ENCODE results near the gene CCDC88B. TPM values are rescaled to one million over a fixed set of nuclear protein-coding genes. Genes with fewer than 3 reads are reported as not detected.

CCDC88B gene
- total RNA-seq, 1 experiment from 2014 or later = 11.2 TPM

DNA sequence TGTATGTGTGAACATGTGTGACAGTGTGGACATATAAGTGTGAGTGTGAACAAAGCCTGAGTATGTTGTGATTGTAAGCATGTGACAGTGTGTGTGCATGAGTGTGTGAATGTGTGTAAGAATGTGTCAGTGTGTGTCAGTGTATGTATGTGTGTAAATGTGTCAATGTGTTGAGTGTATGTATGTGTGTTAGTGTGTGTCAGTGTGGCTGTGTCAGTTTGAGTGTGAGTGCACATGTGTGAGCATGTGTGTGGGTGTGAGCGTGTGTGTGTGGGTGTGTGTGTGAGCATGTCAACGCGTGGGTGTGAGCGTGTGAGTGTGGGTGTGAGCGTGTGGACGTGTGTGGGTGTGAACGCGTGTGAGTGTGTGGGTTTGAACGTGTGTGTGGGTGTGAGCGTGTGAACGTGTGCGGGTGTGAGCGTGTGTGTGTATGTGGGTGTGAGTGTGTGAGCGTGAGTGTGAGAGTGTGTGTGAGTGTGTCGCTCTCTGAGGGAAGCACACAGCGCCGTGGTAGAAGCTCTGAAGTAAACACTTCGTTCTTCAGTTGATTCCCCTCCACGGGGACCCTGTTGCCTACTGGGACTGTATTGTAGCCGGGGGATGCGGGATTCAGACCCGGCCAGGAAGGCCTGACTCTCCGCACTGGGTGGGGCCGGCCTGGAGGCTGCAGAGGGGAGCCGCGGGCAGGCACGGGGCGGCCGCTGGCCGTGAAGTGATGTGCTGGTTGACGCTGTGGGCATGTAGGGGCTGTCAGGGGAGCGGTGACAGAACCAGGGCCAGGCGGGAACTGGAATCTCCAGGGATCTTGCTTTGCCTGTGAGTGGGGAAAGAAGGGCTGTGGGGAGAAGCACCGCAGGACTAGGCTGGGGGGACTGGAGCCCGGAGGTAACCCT is 40.1 kb downstream of the CCDC88B start:
- Mint-ChIP-seq H3K27me3 (ENCODE audit: low read depth) (peaks cover 6% of the 10 kb centered on the region), H3K27ac (no peak overlapping the region), H3K4me1 (no peaks in the 10 kb centered on the region), H3K4me3 (no peak overlapping the region), H3K9me3 (no peaks in the 10 kb centered on the region), H3K36me3 (ENCODE audit: insufficient read depth in 1 of 3, low read depth in 3 of 3) (no peaks in the 10 kb centered on the region)
- H3K4ac ChIP-seq (ENCODE audit: low read depth, low read length) = no peak overlapping the region
- H2BK20ac ChIP-seq (ENCODE audit: low read depth, low read length, poor library complexity, severe bottlenecking) = no peak overlapping the region
- no peak overlapping the region for H4K91ac ChIP-seq (ENCODE audit: insufficient read length, low read depth, low read length)
- no peaks in the 10 kb centered on the region for H3K4me1 ChIP-seq (ENCODE audit: insufficient read depth, low read length)
- H3K9me3 ChIP-seq (ENCODE audit: control insufficient read depth, low read depth, low read length) = no peaks in the 10 kb centered on the region
- H2BK120ac ChIP-seq (ENCODE audit: low read depth, low read length, poor library complexity, severe bottlenecking) = no peak overlapping the region
- H4K20me1 ChIP-seq (ENCODE audit: control insufficient read depth, insufficient read depth, insufficient read length) = no peaks in the 10 kb centered on the region
- no peak overlapping the region for H3T11ph ChIP-seq (ENCODE audit: low read length)
- no peak overlapping the region for H3K9ac ChIP-seq (ENCODE audit: extremely low read depth, insufficient read length, low read length)
- no peak for DNase-seq
- no peak for TF ChIP-seq CTCF (conservative IDR thresholded peaks at IDR 0.05)
- H2AK5ac ChIP-seq (ENCODE audit: insufficient read length, low read length) = no peak overlapping the region
- H3K23me2 ChIP-seq (ENCODE audit: insufficient read length, low read depth, low read length, poor library complexity, severe bottlenecking) = no peaks in the 10 kb centered on the region
- H4K5ac ChIP-seq (ENCODE audit: insufficient read length, low read depth, low read length) = no peak overlapping the region
- no peak overlapping the region for H4K8ac ChIP-seq (replicated peaks; ENCODE audit: insufficient read length, low read depth, low read length)
- no peak overlapping the region for H3K4me2 ChIP-seq (ENCODE audit: insufficient read depth, insufficient read length, low read length)
- H3K79me2 ChIP-seq (ENCODE audit: insufficient read depth, low read length) = no peaks in the 10 kb centered on the region
- H3K23ac ChIP-seq (ENCODE audit: insufficient read length, low read depth, low read length) = no peak overlapping the region
- no peak overlapping the region for H3K14ac ChIP-seq (ENCODE audit: insufficient read depth, low read length)
- no peak overlapping the region for H2BK5ac ChIP-seq (ENCODE audit: insufficient read length, low read length)
- H2AFZ ChIP-seq (ENCODE audit: low read length) = no peak overlapping the region
- H3K27me3 ChIP-seq (ENCODE audit: insufficient read depth, low read length) = no peaks in the 10 kb centered on the region
- H2BK12ac ChIP-seq (ENCODE audit: insufficient read length, low read depth, low read length) = no peak overlapping the region
- WGBS (ENCODE audit: extremely low coverage, insufficient read length, low lambda C conversion rate) = 100% methylated on average over 5 of the region's 35 CpGs
- H3K18ac ChIP-seq (ENCODE audit: insufficient read length, low read depth, low read length) = no peak overlapping the region
- H3K27ac ChIP-seq (ENCODE audit: insufficient read length, low read depth, low read length) = no peak overlapping the region
- no peaks in the 10 kb centered on the region for H3K79me1 ChIP-seq (ENCODE audit: insufficient read depth, low read depth, low read length, poor library complexity, severe bottlenecking)
- no peak overlapping the region for H3K56ac ChIP-seq (ENCODE audit: insufficient read length, low read depth, low read length)
- H2BK15ac ChIP-seq (ENCODE audit: low read depth, low read length) = no peak overlapping the region

All from H9 (cell line).